OCI-LY3 (cell line): ENCODE results near the gene PCSK2.

Experiments
- EZH2phosphoT487 ChIP-seq: fragments of 200-600 bp; shearing (Covaris generic); IDR thresholded peaks from 2 replicates; pipeline ENCODE4 v1.6.1; 2018; ENCODE audit warnings: antibody characterized with exemption, mixed run types, low read depth
- TF ChIP-seq, protein P1 (sequence below): fragments of 200-600, 300-600 bp; sonication (generic); IDR thresholded peaks from 2 replicates; pipeline ENCODE4 v1.5.1; 2014; ENCODE audit warnings: antibody characterized with exemption, low read length, low read depth

DNA sequence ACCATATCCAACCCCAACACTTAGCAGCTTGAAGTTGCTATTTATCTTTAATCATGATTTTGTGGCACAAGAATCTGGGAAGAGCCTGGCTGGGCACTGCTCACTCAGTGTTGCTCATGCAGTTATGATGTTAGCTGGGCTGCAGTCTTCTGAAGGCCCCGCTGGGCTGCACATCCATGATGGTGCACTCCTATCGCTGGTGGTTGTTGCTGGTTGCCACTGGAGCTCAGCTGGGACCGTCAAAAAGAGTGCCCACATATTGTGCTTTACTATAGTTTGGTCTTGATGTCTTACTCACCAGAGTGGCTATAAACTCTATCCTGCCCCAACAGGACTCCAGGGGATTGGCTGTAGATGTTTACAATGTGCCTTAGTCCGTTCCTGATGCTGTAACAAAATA lies 137.8 kb downstream of the PCSK2 start:
- TF ChIP-seq, protein P1, sequence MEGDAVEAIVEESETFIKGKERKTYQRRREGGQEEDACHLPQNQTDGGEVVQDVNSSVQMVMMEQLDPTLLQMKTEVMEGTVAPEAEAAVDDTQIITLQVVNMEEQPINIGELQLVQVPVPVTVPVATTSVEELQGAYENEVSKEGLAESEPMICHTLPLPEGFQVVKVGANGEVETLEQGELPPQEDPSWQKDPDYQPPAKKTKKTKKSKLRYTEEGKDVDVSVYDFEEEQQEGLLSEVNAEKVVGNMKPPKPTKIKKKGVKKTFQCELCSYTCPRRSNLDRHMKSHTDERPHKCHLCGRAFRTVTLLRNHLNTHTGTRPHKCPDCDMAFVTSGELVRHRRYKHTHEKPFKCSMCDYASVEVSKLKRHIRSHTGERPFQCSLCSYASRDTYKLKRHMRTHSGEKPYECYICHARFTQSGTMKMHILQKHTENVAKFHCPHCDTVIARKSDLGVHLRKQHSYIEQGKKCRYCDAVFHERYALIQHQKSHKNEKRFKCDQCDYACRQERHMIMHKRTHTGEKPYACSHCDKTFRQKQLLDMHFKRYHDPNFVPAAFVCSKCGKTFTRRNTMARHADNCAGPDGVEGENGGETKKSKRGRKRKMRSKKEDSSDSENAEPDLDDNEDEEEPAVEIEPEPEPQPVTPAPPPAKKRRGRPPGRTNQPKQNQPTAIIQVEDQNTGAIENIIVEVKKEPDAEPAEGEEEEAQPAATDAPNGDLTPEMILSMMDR, result no peak
- TF ChIP-seq EZH2phosphoT487, result no peak
